Raji (cell line): ENCODE measurements around the gene PTAR1.

Experiments used
- POLR2A ChIP-seq: IDR thresholded peaks from 2 replicates; pipeline ENCODE4 v1.6.1; 2011; ENCODE audit warnings: low read depth, low read length, control low read depth; ENCODE audit not compliant: insufficient read depth

PTAR1 gene

GRCh38 chr9:69667306-69667705 lies 92.5 kb downstream of the PTAR1 start:
- no peak for TF ChIP-seq POLR2A

GRCh38 chr9:69660304-69660703 lies 99.5 kb downstream of the PTAR1 start:
- no peak for TF ChIP-seq POLR2A
